Esophagus squamous epithelium (tissue), 5 donors: ENCODE measurements around the gene ADAMTSL2. TPM values are rescaled to one million over a fixed set of nuclear protein-coding genes. Genes with fewer than 3 reads are reported as not detected.

ENCODE experiments used
- DNase-seq: peaks from one replicate; lab custom pipeline; 2025; lab: John Stamatoyannopoulos, UW
- H3K27ac ChIP-seq, 4 donors: fragments of 200-600 bp; sonication (generic); one replicate each; pipeline ENCODE4 v1.5.1; 2016 to 2019; ENCODE audit warnings: mild to moderate bottlenecking in 1 of 4
- H3K27me3 ChIP-seq, 4 donors: fragments of 200-600 bp; sonication (generic); 1 replicate in 3 of 4; 2 replicates in 1 of 4; pipeline versions ENCODE4 v1.5.1 to v1.6.0; 2017 to 2021; ENCODE audit warnings: antibody characterized with exemption in 1 of 4
- H3K36me3 ChIP-seq, 3 donors: fragments of 200-600 bp; sonication (generic); one replicate each; pipeline ENCODE4 v1.5.1; 2016 to 2019
- H3K4me1 ChIP-seq, 3 donors: fragments of 200-600 bp; sonication (generic); one replicate each; pipeline ENCODE4 v1.5.1; 2017 to 2019
- H3K4me3 ChIP-seq, 4 donors: fragments of 200-600 bp; sonication (generic); 1 replicate in 3 of 4; 2 replicates in 1 of 4; pipeline ENCODE4 v1.5.1; 2016 to 2019; ENCODE audit warnings: mild to moderate bottlenecking in 2 of 4, moderate library complexity in 1 of 4
- H3K9me3 ChIP-seq, 3 donors: fragments of 200-600 bp; sonication (generic); one replicate each; pipeline ENCODE4 v1.5.1; 2016 to 2019
- POLR2A ChIP-seq, 4 donors: fragments of 450-650 bp; IDR thresholded peaks; one replicate each; pipeline ENCODE4 v1.6.1; 2017; ENCODE audit warnings: antibody characterized with exemption in 4 of 4, mild to moderate bottlenecking in 4 of 4, moderate library complexity in 3 of 4
- WGBS, 2 donors: methylation state at CpG; one replicate each; pipeline ENCODE4 v1.1.5; 2018; 5-methylcytosine and 5-hydroxymethylcytosine counted together
- intact Hi-C: fragments of 100-400 bp; cut with DNase I; formaldehyde crosslinking; loops from one replicate; pipeline ENCODE4 v1.15.0; 2022
- total RNA-seq, 4 donors: library from RNA; depleted of rRNA; stranded (reverse); fragments of >200 nt; gene quantifications; one replicate each; pipeline ENCODE4 v1.1.0, GENCODE V29; 2016
- TF ChIP-seq, protein P1 (sequence below), 6 experiments: fragments of 450-650 bp in 4 of 6; fragments of 200-600 bp in 2 of 6; sonication (generic) in 2 of 6; IDR thresholded peaks; one replicate each; pipeline ENCODE4 v1.5.1; 2016 to 2019; ENCODE audit warnings: antibody characterized with exemption in 6 of 6, mild to moderate bottlenecking in 4 of 6, moderate library complexity in 4 of 6
- donor health status: DM: yes; HTN: yes; CAD: no.

The ADAMTSL2 gene
- total RNA-seq, 4 donors from 2014 or later, result 1.1 to 2.1 (median 1.4) TPM

- H3K4me1 ChIP-seq, result peaks cover 0 to 53% (median 21%) of the 10 kb centered on the region in 3 donors
- no peak overlapping the region for H3K27ac ChIP-seq
- peaks cover 0 to 82% (median 0%) of the 10 kb centered on the region in 4 donors for H3K27me3 ChIP-seq
- intact Hi-C loops, result no loop called here
- DNase-seq, result no peak
- WGBS, 2 donors, result no CpG with 5 or more reads among the region's 7 CpGs
- H3K9me3 ChIP-seq, result no peaks in the 10 kb centered on the region
- H3K36me3 ChIP-seq, result no peaks in the 10 kb centered on the region
- TF ChIP-seq, protein P1, sequence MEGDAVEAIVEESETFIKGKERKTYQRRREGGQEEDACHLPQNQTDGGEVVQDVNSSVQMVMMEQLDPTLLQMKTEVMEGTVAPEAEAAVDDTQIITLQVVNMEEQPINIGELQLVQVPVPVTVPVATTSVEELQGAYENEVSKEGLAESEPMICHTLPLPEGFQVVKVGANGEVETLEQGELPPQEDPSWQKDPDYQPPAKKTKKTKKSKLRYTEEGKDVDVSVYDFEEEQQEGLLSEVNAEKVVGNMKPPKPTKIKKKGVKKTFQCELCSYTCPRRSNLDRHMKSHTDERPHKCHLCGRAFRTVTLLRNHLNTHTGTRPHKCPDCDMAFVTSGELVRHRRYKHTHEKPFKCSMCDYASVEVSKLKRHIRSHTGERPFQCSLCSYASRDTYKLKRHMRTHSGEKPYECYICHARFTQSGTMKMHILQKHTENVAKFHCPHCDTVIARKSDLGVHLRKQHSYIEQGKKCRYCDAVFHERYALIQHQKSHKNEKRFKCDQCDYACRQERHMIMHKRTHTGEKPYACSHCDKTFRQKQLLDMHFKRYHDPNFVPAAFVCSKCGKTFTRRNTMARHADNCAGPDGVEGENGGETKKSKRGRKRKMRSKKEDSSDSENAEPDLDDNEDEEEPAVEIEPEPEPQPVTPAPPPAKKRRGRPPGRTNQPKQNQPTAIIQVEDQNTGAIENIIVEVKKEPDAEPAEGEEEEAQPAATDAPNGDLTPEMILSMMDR (IDR thresholded peaks at IDR 0.05), result no peak
- TF ChIP-seq POLR2A (IDR thresholded peaks at IDR 0.05), result no peak
- H3K4me3 ChIP-seq, result no peak overlapping the region
Observed at GRCh38 chr9:133529457-133529856, 5.0 kb upstream of the ADAMTSL2 start.

DNA sequence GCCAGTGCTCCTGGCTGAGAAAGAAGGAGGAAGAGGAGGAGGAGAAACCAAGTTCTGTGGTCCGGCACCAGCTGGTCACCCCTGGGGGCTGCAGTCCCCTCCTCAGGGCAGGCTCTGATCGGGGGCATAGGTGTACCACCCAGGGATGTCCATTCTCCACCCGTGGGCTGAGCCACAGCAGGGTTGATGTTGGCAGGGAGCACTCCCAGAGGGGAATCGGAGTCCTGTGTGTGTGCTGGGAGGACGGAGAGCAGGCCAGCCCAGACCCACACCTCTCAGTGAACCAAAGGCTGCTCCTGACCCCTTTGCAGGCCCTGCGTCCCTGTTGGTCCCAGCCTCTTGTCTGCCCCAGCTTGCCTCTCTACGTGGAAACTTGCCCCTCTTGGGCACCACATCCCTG is 4.6 kb upstream of the ADAMTSL2 start:
- no peak overlapping the region for H3K27ac ChIP-seq
- no peaks in the 10 kb centered on the region for H3K9me3 ChIP-seq
- peaks cover 0 to 86% (median 0%) of the 10 kb centered on the region in 4 donors for H3K27me3 ChIP-seq
- 69% methylated on average over 4 of the region's 7 CpGs; no CpG with 5 or more reads in 1 of the 2 donors for WGBS, 2 donors
- no peaks in the 10 kb centered on the region for H3K36me3 ChIP-seq
- TF ChIP-seq, protein P1 (IDR thresholded peaks at IDR 0.05), result no peak
- TF ChIP-seq POLR2A (IDR thresholded peaks at IDR 0.05), result no peak
- H3K4me3 ChIP-seq, result no peak overlapping the region
- no peak for DNase-seq
- intact Hi-C loops, result loop anchor here (10.0 kb wide), 1 partner anchor 205 kb away; the partner anchor contains the start of gene SARDH
- H3K4me1 ChIP-seq, result peaks cover 0 to 57% (median 25%) of the 10 kb centered on the region in 3 donors

DNA sequence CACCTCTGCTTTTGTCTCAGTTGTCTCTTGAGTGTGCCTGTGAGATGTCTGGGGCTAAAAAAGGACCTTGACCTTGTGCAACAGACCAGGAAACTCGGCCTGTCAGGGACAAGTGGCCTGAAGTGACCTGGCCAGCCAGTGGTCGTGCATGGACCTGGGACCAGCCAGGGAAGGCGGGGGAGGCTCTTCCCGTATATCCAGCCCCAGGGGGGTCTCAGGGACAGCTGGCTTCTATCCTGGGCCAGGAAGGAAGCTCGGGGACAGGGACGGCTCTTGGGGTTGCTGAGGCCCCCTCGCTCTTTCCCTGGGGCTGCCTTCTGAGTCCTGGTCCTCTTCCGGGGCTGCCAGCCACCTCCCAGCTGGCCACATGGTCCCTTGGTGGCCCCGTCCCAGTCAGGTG is 3.2 kb upstream of the ADAMTSL2 start:
- no peaks in the 10 kb centered on the region for H3K9me3 ChIP-seq
- no peak overlapping the region for H3K4me3 ChIP-seq
- 73% methylated on average over 3 of the region's 9 CpGs; no CpG with 5 or more reads in 1 of the 2 donors for WGBS, 2 donors
- intact Hi-C loops, result loop anchor here (10.0 kb wide), 1 partner anchor 204 kb away; the partner anchor contains the start of gene SARDH
- H3K36me3 ChIP-seq, result no peaks in the 10 kb centered on the region
- peaks cover 0 to 61% (median 31%) of the 10 kb centered on the region in 3 donors for H3K4me1 ChIP-seq
- DNase-seq, result no peak
- H3K27me3 ChIP-seq, result peaks cover 0 to 93% (median 0%) of the 10 kb centered on the region in 4 donors
- TF ChIP-seq, protein P1 (IDR thresholded peaks at IDR 0.05), result no peak
- no peak for TF ChIP-seq POLR2A (IDR thresholded peaks at IDR 0.05)
- no peak overlapping the region for H3K27ac ChIP-seq

GRCh38 chr9:133532937-133533668 is 1.4 kb upstream of the ADAMTSL2 start:
- Histone ChIP-seq H3K4me1 (peaks cover 0 to 48% (median 20%) of the 10 kb centered on the region in 3 donors), H3K4me3 (no peak overlapping the region), H3K36me3 (no peaks in the 10 kb centered on the region), H3K27me3 (peaks cover 0 to 86% (median 0%) of the 10 kb centered on the region in 4 donors), H3K27ac (no peak overlapping the region), H3K9me3 (no peaks in the 10 kb centered on the region)
- intact Hi-C loops, result loop anchor here (10.0 kb wide), 1 partner anchor 202 kb away; the partner anchor contains the start of gene SARDH
- 50 to 69% methylated on average over 8 to 13 of the region's 20 CpGs for WGBS, 2 donors
- no peak for DNase-seq
- TF ChIP-seq, protein P1 (IDR thresholded peaks at IDR 0.05), result peak in 5 of 6 experiments; percentile 41 to 65 (median 52)
- TF ChIP-seq POLR2A (IDR thresholded peaks at IDR 0.05), result no peak

- DNase-seq, result no peak
- 27 to 69% methylated on average over 2 to 4 of the region's 9 CpGs for WGBS, 2 donors
- Histone ChIP-seq H3K4me3 (peak overlapping the region in 3 of 4 donors; percentile 37 to 59 (median 42)), H3K27me3 (peaks cover 0 to 78% (median 0%) of the 10 kb centered on the region in 4 donors), H3K4me1 (peaks cover 0 to 48% (median 25%) of the 10 kb centered on the region in 3 donors), H3K27ac (peak overlapping the region in 3 of 4 donors; percentile 16 to 55 (median 42)), H3K9me3 (no peaks in the 10 kb centered on the region), H3K36me3 (no peaks in the 10 kb centered on the region)
- intact Hi-C loops, result loop anchor here (10.0 kb wide), 1 partner anchor 201 kb away; the partner anchor contains the start of gene SARDH
- TF ChIP-seq, protein P1 (IDR thresholded peaks at IDR 0.05), result no peak
- TF ChIP-seq POLR2A (IDR thresholded peaks at IDR 0.05), result no peak
Observed at GRCh38 chr9:133533857-133534256, 647 bp upstream of the ADAMTSL2 start.
